CD4-positive, alpha-beta memory T cell (primary cell): ENCODE measurements around the gene MUC20. TPM values are rescaled to one million over a fixed set of nuclear protein-coding genes. Genes with fewer than 3 reads are reported as not detected.
"Not testable (repeated sequence)": the region's sequence is repeated elsewhere in the genome, so short reads cannot be mapped to it uniquely, and the experiment has no call there.

Experiments
- CTCF ChIA-PET: fragments of 350-600 bp; sonication (Branson Sonifier 250); formaldehyde crosslinking; loops from one replicate; lab custom pipeline; 2021; ENCODE audit warnings: inconsistent platforms; ENCODE audit not compliant: partially characterized antibody; lab: Charles Lee
- POLR2A ChIA-PET: fragments of 350-600 bp; sonication (Branson Sonifier 250); formaldehyde crosslinking; loops from one replicate; lab custom pipeline; 2021; ENCODE audit not compliant: partially characterized antibody; lab: Charles Lee
- DNase-seq, 5 donors: peaks; one replicate each; pipeline versions ENCODE4 v3.0.0 to v3.0.0-alpha.2; 2020 to 2022; ENCODE audit warnings: mixed read lengths in 1 of 5
- H3K27ac ChIP-seq: one replicate; pipeline ENCODE4 v1.7.0; 2013; ENCODE audit warnings: low read depth, low read length
- H3K27me3 ChIP-seq: 2 replicates; pipeline ENCODE4 v1.7.0; 2013; ENCODE audit warnings: mild to moderate bottlenecking, low read length, moderate library complexity; ENCODE audit not compliant: insufficient read depth
- H3K36me3 ChIP-seq: 2 replicates; pipeline ENCODE4 v1.7.0; 2013; ENCODE audit warnings: mild to moderate bottlenecking, low read length, moderate library complexity; ENCODE audit not compliant: insufficient read depth
- H3K4me1 ChIP-seq: 2 replicates; pipeline ENCODE4 v1.7.0; 2013; ENCODE audit warnings: mild to moderate bottlenecking, low read length, moderate library complexity; ENCODE audit not compliant: insufficient read depth
- H3K4me3 ChIP-seq, 2 donors: one replicate each; pipeline ENCODE4 v1.7.0; 2013; ENCODE audit warnings: low read length in 2 of 2, mild to moderate bottlenecking in 1 of 2
- H3K9me3 ChIP-seq, 2 donors: one replicate each; pipeline ENCODE4 v1.7.0; 2013; ENCODE audit warnings: low read length in 2 of 2, control low read depth in 1 of 2; ENCODE audit not compliant: control insufficient read depth in 1 of 2
- H3K27ac Mint-ChIP-seq, 7 donors: one replicate each; pipeline ENCODE4 v1.8.0; 2020 to 2021; ENCODE audit warnings: mixed read lengths in 7 of 7, mild to moderate bottlenecking in 6 of 7, inconsistent platforms in 3 of 7, moderate library complexity in 3 of 7
- H3K27me3 Mint-ChIP-seq, 2 donors: one replicate each; pipeline ENCODE4 v1.8.0; 2020 to 2021; ENCODE audit warnings: mixed read lengths in 2 of 2
- H3K36me3 Mint-ChIP-seq, 2 donors: one replicate each; pipeline ENCODE4 v1.8.0; 2020 to 2021; ENCODE audit warnings: mixed read lengths in 2 of 2, inconsistent platforms in 1 of 2, mild to moderate bottlenecking in 1 of 2
- H3K4me1 Mint-ChIP-seq, 4 donors: one replicate each; pipeline ENCODE4 v1.8.0; 2020 to 2021; ENCODE audit warnings: mixed read lengths in 4 of 4, mild to moderate bottlenecking in 1 of 4
- H3K4me3 Mint-ChIP-seq, 8 donors: one replicate each; pipeline ENCODE4 v1.8.0; 2020 to 2021; ENCODE audit warnings: mixed read lengths in 8 of 8, mild to moderate bottlenecking in 7 of 8, moderate library complexity in 6 of 8, inconsistent platforms in 3 of 8
- H3K9me3 Mint-ChIP-seq, 8 donors: one replicate each; pipeline ENCODE4 v1.8.0; 2020 to 2021; ENCODE audit warnings: mixed read lengths in 8 of 8, mild to moderate bottlenecking in 5 of 8, inconsistent platforms in 3 of 8, moderate library complexity in 1 of 8
- intact Hi-C: fragments of 100-400 bp; cut with micrococcal nuclease; formaldehyde crosslinking; loops from one replicate; pipeline ENCODE4 v1.15.1; 2023
- microRNA-seq: library from miRNA; unstranded; fragments of <30 nt; microRNA quantifications from one replicate; pipeline ENCODE4 v1.2.0, GENCODE V29; 2021; ENCODE audit warnings: borderline replicate concordance, borderline number of aligned reads, borderline microRNAs expressed, mixed read lengths
- polyA plus RNA-seq, 2 donors: library from polyadenylated mRNA; unstranded; fragments of 300-500 nt; fragmentation: Illumina TruSeq; gene quantifications; one replicate each; pipeline ENCODE4 v1.2.3, GENCODE V29; 2021
- total RNA-seq, 2 experiments: library from RNA; stranded (reverse); gene quantifications; one replicate each; pipeline ENCODE4 v1.2.3, GENCODE V29; 2021

Gene MUC20
- total and polyA plus RNA-seq, 4 experiments from 2014 or later, result 0.54 to 12.5 (median 5.3) TPM

DNA sequence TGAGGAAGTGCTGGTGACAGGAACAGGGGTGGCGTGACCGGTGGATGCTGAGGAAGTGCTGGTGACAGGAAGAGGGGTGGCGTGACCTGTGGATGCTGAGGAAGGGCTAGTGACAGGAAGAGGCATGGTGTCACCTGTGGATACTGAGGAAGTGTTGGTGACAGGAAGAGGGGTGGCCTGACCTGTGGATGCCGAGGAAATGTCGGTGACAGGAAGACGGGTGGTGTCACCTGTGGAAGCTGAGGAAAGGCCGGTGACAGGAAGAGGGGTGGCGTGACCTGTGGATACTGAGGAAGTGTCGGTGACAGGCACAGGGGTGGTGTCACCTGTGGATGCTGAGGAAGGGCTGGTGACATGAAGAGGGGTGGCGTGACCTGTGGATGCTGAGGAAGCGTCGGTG, 60.5 kb downstream of the MUC20 start:
- CTCF ChIA-PET, H3K4me1 ChIP-seq, H3K27me3 ChIP-seq, H3K27me3 Mint-ChIP-seq, intact Hi-C loops, H3K4me3 ChIP-seq, H3K36me3 ChIP-seq, DNase-seq, POLR2A ChIA-PET, H3K27ac ChIP-seq: not testable (repeated sequence)
- H3K9me3 Mint-ChIP-seq, result peaks cover 11 to 77% (median 57%) of the 10 kb centered on the region in 8 donors
- peak overlapping the region; percentile 47 to 91 (median 80) for H3K27ac Mint-ChIP-seq
- H3K36me3 Mint-ChIP-seq, result peaks cover 13 to 36% of the 10 kb centered on the region in 2 donors
- H3K9me3 ChIP-seq, result peaks cover 0 to 13% of the 10 kb centered on the region in 2 donors
- H3K4me1 Mint-ChIP-seq, result peaks cover 65 to 77% (median 69%) of the 10 kb centered on the region in 4 donors
- peak overlapping the region in 6 of 8 donors; percentile 10 to 68 (median 65) for H3K4me3 Mint-ChIP-seq

Small RNAs within 50 kb of the gene (microRNA-seq; reads per million reads assigned to microRNA genes)
- not detected for gene MIR570

Other genes starting within 250 kb of the MUC20 start
- 100 to 1,000 TPM; 136 to 137 TPM for gene PPP1R2, start 177.7 kb upstream of the MUC20 start, total RNA-seq
- 100 to 1,000 TPM; 302 to 303 TPM for gene PPP1R2, start 177.7 kb upstream of the MUC20 start, polyA plus RNA-seq
- gene APOD, start 137.0 kb upstream of the MUC20 start, total RNA-seq, result not detected
- not detected for gene APOD, start 137.0 kb upstream of the MUC20 start, polyA plus RNA-seq
- not detected for gene MUC4, start 91.0 kb downstream of the MUC20 start, total RNA-seq
- gene MUC4, start 91.0 kb downstream of the MUC20 start, polyA plus RNA-seq, result not detected
- gene TNK2, start 187.6 kb downstream of the MUC20 start, total RNA-seq, result 100 to 1,000 TPM; 136 to 164 TPM
- 1 to 10 TPM in 1 of 2 donors, under 1 TPM in 1; 0.18 to 3.4 TPM for gene TNK2, start 187.6 kb downstream of the MUC20 start, polyA plus RNA-seq